Peyer's patch (tissue), 4 donors: ENCODE measurements around the gene CLRN3. TPM values are rescaled to one million over a fixed set of nuclear protein-coding genes. Genes with fewer than 3 reads are reported as not detected.
A peak's percentile ranks its signal among the peaks of the same experiment; 100 is the strongest.

Source experiments
- DNase-seq, 3 donors: peaks; one replicate each; pipeline ENCODE4 v3.0.0-alpha.2; 2017 to 2019
- H3K27ac ChIP-seq, 4 donors: fragments of 200-600 bp; sonication (generic); one replicate each; pipeline ENCODE4 v1.5.1; 2016 to 2019
- H3K27me3 ChIP-seq, 2 donors: fragments of 200-600 bp; sonication (generic); one replicate each; pipeline ENCODE4 v1.5.1; 2019
- H3K36me3 ChIP-seq, 3 donors: fragments of 200-600 bp; sonication (generic); one replicate each; pipeline ENCODE4 v1.5.1; 2016 to 2019
- H3K4me1 ChIP-seq, 4 donors: fragments of 200-600 bp; sonication (generic); one replicate each; pipeline ENCODE4 v1.5.1; 2016 to 2019
- H3K4me3 ChIP-seq, 4 donors: fragments of 200-600 bp; sonication (generic); 1 replicate in 3 of 4; 2 replicates in 1 of 4; pipeline ENCODE4 v1.5.1; 2016 to 2019; ENCODE audit warnings: mild to moderate bottlenecking in 1 of 4
- H3K9me3 ChIP-seq, 4 donors: fragments of 200-600 bp; sonication (generic); one replicate each; pipeline ENCODE4 v1.5.1; 2016 to 2019; ENCODE audit warnings: mild to moderate bottlenecking in 1 of 4
- CTCF ChIP-seq, 6 experiments: fragments of 450-650 bp in 4 of 6; fragments of 200-600 bp in 2 of 6; sonication (generic) in 1 of 6; IDR thresholded peaks; one replicate each; pipeline ENCODE4 v1.5.1; 2017 to 2019; ENCODE audit warnings: antibody characterized with exemption in 6 of 6, mild to moderate bottlenecking in 3 of 6, moderate library complexity in 1 of 6
- POLR2A ChIP-seq, 2 donors: fragments of 450-650 bp; IDR thresholded peaks; one replicate each; pipeline ENCODE4 v1.5.1; 2017; ENCODE audit warnings: antibody characterized with exemption in 2 of 2, mild to moderate bottlenecking in 2 of 2, moderate library complexity in 2 of 2
- total RNA-seq, 4 donors: library from RNA; depleted of rRNA; stranded (reverse); fragments of >200 nt; gene quantifications; one replicate each; pipeline ENCODE4 v1.1.0, GENCODE V29; 2016

The CLRN3 gene
- total RNA-seq, 4 donors from 2014 or later: 7.4 to 215 (median 109) TPM

- Histone ChIP-seq H3K4me1 (no peaks in the 10 kb centered on the region), H3K36me3 (peaks cover 0 to 6% (median 0%) of the 10 kb centered on the region in 3 donors), H3K27me3 (no peaks in the 10 kb centered on the region), H3K27ac (peak overlapping the region in 1 of 4 donors; percentile 29), H3K4me3 (no peak overlapping the region), H3K9me3 (no peaks in the 10 kb centered on the region)
- DNase-seq: peak in 1 of 3 donors; percentile 49
- TF ChIP-seq POLR2A (IDR thresholded peaks at IDR 0.05) (no peak), CTCF (IDR thresholded peaks at IDR 0.05) (no peak)
Observed at GRCh38 chr10:127935071-127935561, 42.4 kb upstream of the CLRN3 start.

GRCh38 chr10:127934383-127934782 lies 41.6 kb upstream of the CLRN3 start:
- Histone ChIP-seq H3K36me3 (peaks cover 0 to 6% (median 0%) of the 10 kb centered on the region in 3 donors), H3K27me3 (no peaks in the 10 kb centered on the region), H3K9me3 (no peaks in the 10 kb centered on the region), H3K4me3 (no peak overlapping the region), H3K4me1 (no peaks in the 10 kb centered on the region), H3K27ac (peak overlapping the region in 2 of 4 donors; percentile 25 to 29)
- DNase-seq: peak in 1 of 3 donors; percentile 27
- TF ChIP-seq POLR2A (IDR thresholded peaks at IDR 0.05) (no peak), CTCF (IDR thresholded peaks at IDR 0.05) (no peak)

GRCh38 chr10:127933271-127933670 lies 40.5 kb upstream of the CLRN3 start:
- Histone ChIP-seq H3K4me3 (no peak overlapping the region), H3K27me3 (no peaks in the 10 kb centered on the region), H3K36me3 (peaks cover 0 to 6% (median 0%) of the 10 kb centered on the region in 3 donors), H3K27ac (no peak overlapping the region), H3K9me3 (no peaks in the 10 kb centered on the region), H3K4me1 (no peaks in the 10 kb centered on the region)
- TF ChIP-seq CTCF (IDR thresholded peaks at IDR 0.05) (no peak), POLR2A (IDR thresholded peaks at IDR 0.05) (no peak)
- DNase-seq: peak in 1 of 3 donors; percentile 4

- H3K36me3 ChIP-seq: peaks cover 0 to 6% (median 0%) of the 10 kb centered on the region in 3 donors
- no peak for TF ChIP-seq POLR2A (IDR thresholded peaks at IDR 0.05)
- TF ChIP-seq CTCF (IDR thresholded peaks at IDR 0.05): no peak
- peak in 1 of 3 donors; percentile 23 for DNase-seq
- no peaks in the 10 kb centered on the region for H3K9me3 ChIP-seq
- H3K4me1 ChIP-seq: no peaks in the 10 kb centered on the region
- H3K27me3 ChIP-seq: no peaks in the 10 kb centered on the region
- H3K4me3 ChIP-seq: no peak overlapping the region
- no peak overlapping the region for H3K27ac ChIP-seq
Observed at GRCh38 chr10:127932521-127933270, 40.0 kb upstream of the CLRN3 start.

GRCh38 chr10:127928021-127928806 lies 35.5 kb upstream of the CLRN3 start:
- H3K9me3 ChIP-seq: no peaks in the 10 kb centered on the region
- no peaks in the 10 kb centered on the region for H3K4me1 ChIP-seq
- peak overlapping the region in 3 of 4 donors; percentile 25 to 52 (median 30) for H3K27ac ChIP-seq
- no peaks in the 10 kb centered on the region for H3K27me3 ChIP-seq
- peak in 1 of 3 donors; percentile 37 for DNase-seq
- H3K4me3 ChIP-seq: no peak overlapping the region
- TF ChIP-seq CTCF (IDR thresholded peaks at IDR 0.05): no peak
- no peak for TF ChIP-seq POLR2A (IDR thresholded peaks at IDR 0.05)
- no peaks in the 10 kb centered on the region for H3K36me3 ChIP-seq
